DMS153 treated with DMSO at 0.1 percent for 48 hours (cell line): ENCODE data around the gene COL6A3.

Experiments used
- DNase-seq: peaks from one replicate; lab custom pipeline; 2025; ENCODE audit not compliant: unreplicated experiment; lab: John Stamatoyannopoulos, UW

Gene COL6A3

DNA sequence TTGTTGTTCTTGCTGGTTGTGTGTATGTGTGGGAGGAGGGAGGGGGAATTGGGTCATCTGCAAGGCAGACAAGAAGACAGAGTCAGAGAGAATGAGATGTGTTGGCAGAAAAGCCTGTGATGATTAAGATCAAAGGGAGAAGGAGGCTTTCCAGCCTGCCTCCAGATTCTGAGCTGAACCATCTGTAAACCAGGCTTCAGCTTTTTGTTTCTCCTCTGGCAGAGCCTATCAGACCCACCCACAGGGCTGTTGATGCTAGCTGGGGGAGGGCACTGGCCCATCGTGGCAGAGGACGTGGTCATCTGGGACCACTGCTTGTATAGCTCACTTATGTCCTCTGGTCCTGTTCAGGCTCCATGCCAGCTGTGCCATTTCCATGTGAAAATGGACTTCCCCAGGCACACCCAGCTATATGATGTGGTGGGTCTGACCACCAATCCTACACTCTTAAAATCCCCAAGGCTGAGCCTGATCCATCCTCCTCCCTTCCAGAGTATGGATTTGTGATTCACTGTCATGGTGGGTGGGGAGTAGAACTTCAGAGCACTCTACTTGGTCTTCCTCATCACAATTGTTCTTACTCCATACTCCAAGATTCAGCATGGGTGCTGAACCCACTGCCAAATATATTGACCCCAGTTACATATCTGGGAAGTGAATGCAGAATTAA lies 27.8 kb upstream of the COL6A3 start:
- DNase-seq: no peak

DNA sequence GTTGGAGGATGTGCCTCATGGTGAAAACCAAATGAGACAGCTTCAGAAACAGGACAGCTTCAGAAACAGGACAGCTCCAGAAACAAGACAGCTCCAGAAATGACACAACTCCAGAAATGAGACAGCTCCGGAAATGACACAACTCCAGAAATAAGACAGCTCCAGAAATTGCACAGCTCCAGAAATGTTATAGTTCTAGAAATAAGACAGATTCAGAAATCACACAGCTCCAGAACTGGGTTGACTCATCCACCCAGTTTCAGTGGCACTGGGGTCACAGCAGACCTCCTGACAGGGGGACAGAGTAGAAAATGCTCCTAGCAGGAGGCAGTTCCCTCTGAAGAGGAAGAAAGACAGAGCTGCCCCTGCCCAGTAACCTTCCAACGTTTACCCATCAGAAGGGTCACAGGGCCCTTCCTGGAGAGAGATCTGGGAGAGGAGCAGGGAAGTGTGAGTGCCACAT lies 26.9 kb upstream of the COL6A3 start:
- DNase-seq: no peak

DNA sequence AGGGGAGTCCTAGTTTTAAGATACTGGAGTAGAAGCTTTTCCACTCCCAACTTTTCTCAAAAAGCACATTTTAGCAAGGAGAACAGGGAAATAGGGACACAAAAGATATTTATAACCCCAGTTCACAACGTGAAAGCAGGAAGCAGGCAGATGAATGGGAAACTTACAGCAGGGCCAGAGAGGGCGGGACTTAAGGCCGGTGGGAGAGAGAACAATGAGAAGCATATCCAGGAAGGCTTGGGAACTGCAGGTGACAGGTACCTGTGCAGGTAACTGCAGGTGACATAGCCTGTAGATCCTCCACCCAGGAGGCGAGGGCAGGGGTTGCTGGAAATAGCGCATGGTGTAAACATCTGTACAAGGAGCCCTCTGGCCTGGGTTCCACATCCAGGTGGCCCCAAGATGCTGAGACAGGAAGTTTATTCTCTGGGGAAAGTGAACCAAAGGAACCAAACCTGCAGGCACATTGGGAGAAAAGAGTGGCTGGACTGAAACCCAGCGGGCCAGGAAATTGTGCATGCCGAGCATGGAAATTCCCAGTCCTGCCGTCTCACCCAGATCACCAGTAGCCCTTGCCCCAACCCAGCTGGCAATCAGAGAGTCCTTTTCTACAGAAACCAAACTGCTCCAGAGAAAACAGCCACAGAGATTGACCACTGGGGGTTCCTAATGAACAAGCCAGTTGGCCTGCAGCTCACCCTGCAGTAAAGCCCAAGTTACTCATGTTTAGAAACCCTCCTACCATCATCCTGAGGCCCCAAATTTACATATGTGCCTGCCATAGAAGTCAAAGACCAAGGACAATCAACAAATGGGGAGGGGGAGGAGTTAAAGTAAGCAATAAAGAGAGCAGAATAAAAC lies 24.3 kb upstream of the COL6A3 start:
- DNase-seq: peak; percentile 74

DNA sequence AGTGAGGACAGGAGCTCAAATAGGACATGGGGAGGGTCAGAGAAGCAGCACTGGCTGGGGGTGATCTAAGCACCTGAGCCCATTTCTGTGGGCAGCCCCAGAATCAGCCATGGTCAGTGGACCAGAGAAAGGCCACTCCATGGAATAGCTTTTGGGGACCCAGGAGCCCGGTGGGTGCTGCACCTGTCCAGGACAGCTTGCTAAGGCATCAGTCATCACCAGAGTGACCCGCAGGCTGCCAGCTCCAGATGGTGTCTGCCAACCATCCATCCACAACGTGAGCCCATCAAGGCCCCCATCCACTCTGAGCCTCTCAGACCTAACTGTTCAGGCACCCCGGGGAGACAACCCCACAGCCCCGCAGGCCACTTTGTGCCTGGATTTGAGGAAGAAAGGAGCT lies 23.6 kb upstream of the COL6A3 start:
- no peak for DNase-seq

DNA sequence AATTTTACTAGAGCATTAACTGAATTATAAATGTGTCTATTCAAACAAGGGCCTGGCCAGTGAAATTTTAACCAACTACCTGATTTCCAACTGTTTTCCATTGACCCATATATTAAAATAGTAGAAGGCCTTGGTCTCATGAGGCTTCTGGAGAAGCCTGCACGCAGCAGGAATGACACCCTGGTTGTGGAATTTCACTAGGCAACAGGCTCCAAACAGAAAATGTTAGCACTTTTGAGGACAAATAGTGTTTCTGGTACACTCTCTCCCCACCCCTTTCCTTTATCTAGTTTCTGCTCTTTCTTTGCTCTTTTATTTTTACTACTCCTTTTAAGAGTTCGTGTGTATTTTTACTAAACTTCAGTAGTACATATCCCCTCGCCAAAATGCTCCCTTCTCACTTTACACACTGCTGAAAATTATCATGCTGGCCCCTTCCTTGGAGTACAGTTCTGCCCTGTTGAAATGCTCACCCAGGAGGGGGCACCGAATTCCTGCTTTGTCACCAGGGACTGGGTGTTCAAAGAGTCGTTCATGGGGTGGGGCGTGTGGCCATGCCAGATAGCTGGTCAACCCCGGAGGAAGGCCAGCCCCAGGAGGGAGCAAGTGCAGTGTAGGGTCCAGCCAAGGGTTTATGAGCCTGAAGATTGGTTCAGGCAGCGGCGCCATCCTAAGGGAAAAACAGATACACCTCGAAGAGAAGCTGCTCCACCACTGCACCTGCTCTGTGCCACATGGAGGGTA lies 22.1 kb upstream of the COL6A3 start:
- DNase-seq: no peak

DNA sequence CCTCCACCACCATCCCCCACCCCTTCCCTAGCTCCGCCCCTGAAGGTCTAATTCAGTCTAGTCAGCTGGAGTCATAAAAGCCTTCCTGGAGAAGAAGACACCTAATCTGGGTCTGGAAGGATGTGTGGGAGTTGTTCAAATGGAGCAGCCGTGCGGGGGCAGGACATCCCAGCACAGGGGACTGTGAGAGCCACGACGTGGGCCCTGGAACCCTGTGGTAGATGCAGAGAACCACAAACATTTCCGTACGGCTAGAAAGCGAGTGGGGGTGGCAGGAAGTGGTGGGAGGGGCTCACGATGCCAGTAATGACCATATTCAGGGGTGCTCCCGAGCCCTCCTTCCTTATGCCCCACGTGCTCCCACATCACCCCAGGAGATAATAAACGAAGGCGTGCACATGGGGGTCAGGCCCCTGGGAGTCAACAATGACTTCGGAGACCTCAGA lies 20.9 kb upstream of the COL6A3 start:
- no peak for DNase-seq

DNA sequence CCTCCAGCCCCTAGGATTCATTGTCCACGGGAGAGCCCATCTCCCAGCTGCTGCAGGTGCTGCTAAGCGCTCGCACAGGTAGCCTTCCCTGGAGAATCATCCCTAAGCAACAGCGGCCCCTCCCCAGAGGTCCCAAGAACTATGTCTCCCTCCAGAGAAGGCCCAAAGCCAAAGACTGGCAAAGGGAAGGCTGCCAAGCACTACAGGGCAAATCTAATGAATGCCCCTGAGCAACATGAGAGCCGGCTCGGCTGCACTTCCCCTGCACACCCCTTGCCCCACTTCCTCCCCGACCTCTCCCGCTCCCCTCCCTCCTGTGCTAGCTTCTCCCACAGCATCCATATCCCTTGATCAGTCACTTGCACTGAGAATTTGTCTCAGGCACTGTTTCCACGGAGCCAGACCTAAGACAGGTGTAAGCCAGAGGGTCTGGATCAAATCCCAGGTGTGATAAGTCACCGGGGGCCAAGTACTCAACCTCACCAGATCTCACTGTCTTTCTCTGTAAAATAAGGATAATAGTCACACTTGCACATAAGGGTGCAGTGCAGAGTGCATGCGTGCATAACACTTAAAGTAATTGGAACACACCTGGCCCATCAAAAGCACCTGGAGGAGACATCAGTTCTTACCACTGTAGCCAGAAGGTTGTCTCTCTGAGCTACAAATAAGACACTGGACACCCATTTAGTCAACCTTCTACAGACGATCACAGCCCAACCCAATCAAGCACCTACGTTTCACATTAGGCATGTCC lies 20.1 kb upstream of the COL6A3 start:
- DNase-seq: no peak

DNA sequence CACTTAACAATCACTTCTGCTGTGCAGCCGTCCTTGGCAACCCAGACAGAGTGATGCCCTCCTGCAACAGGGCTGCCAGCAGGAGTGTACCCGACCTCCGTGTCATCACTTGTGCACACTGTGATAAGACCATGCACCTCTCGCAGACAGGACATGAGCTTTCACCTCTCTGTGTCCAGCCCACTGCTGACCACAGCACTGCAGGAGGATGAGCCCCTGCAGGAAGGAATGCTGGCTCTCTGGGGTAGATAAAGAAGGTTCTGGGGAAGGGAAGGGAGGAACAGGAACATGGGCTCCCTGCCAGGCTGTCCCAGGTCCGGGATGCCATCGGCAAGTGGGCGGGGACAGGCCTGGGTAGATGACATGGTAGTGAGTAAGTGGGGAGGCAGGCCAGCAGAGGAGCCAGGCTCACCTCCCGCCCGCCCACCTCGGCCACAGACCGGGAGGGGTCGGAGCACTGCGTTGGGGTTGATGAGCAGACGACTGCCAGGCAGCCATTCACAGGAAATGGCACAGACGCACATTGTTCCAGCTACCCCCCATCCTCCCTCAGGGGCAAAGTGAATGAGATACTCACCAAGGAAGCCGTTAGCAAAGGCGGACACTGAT lies 18.6 kb upstream of the COL6A3 start:
- no peak for DNase-seq

DNA sequence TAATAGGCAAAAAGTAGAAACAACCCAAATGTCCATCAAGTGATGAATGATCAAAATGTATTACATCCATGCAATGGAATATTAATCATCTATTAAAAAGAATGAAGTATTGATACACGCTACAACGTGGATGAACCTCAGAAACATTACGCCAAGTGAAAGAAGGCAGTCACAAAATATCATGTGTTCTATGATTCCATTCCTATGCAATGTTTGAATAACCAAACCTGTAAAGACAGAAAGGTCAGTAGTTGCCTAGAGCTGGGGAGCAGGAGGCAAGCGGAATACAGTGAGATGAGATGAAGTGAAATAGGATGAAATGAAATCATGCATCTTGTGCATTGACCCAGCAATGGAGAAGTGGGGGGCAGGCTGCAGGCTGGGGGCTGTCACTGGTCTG lies 17.9 kb upstream of the COL6A3 start:
- DNase-seq: no peak

DNA sequence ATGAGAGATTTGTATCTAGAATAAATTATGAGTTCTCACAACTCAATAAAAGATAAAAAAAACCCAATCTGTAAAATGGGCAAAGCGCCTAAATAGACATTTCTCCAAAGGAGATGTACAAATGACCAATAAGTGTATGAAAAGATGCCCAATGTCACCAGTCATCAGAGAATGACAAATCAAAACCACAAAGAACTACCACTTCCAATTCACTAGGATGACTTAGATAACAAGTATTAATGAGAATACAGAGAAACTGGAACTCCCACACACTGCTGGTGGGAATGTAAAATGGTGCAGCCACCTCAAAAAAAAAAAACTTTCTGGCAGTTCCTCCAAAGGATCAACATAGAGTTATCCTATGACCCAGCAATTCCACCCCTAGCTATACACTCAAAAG lies 17.4 kb upstream of the COL6A3 start:
- no peak for DNase-seq

DNA sequence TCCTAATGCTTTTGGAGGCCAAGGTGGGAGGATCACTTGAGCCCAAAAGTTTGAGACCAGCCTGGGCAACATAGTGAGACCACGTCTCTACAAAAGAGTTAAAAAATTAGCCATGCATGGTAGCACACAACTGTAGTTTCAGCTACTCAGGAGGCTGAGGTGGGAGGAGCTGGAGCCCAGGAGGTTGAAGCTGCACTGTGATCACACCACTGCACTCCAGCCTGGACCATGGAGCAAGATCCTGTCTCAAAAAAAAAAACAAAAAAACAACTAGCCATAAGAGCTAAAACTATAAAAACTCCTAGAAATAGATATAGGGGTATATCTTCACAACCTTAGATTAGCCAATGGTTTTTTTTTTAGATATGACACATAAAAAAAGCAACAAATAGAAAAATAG lies 16.9 kb upstream of the COL6A3 start:
- DNase-seq: no peak

DNA sequence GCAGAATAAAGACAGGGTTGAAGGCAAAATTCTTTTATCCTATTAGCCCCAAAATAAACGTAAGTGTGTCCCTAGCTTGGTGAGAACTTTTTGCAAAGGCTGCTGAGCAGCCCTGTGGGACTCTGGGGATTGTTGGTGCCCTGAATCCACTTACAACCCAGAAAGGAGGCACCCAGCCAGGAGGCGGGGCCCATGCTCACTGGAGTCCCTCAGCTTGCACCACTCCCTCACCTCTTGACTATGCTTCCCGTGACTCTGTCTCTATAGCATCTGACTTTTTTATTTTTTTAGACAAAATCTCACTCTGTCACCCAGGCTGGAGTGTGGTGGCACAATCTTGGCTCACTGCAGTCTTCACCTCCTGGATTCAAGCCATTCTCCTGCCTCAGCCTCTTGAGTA lies 15.8 kb upstream of the COL6A3 start:
- no peak for DNase-seq

DNA sequence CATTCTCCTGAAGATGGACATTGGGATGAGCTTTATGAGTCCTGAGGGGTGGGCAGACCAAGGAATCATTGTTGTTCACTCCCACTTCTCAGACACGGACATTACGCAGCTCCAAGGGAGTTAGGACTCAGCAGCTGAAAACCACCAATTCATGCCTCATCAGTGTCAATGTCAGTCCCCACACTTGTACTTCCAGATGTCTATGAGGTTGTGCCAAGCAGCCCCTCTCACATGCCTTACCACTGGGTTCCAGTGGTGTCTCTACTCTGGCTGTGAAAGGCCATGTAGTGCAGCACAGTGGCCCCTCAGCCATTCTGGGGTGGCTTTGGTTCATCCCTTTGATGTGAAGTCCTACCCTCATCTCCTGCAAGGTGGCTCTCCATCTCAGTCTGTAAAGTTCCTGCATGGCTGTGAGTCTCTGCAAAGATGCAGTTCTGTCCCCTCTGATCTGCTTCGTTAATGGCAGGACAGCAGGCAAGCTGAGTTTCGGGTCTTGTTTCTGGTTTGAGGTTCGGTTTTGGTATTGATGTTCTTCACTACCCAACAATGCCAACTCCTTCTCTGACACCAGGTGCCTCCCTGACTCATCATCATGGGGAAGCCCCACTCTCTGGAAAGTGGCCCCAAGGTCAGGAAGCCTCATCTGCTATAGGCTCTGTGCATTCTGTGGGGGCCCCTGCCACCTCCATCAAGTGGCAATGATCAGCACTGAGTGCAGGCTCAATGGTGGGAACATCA lies 14.0 kb upstream of the COL6A3 start:
- DNase-seq: no peak

DNA sequence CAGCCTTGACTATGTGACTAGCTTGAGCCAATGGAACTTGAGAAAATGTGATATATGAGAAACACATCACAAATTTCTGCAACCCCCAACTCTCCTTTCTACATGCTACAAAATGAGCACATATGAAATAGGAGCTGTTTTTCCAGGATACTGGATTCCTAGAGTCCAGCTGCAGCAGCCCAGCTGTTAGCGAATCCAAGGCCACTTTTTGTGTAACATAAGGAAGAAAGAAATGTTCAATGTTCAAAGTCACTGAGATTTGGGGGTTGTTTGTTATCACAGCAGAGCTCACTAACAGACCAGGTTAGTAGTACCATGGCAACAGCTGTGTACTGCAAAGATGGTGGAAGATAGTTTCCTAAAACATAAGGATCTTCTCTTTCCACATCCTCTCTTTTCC lies 12.6 kb upstream of the COL6A3 start:
- no peak for DNase-seq

DNA sequence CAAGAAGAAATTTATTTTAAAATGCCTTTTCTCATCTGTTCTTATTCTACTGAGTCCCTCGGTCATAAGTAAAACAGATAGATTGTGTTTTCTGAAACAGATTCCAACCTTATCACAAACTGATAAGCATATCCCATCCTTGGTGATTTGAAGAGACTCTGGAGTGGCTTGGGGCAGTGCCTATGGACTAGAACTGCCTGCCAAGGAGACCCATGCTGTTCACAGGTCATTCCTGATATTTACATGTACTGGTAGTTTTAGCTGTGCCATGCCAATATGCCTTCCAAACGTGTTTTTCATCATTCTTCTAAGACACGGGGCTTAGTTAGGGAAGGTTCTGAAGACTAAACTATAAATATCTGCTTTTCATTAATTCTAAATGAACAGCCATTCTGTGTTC lies 11.4 kb upstream of the COL6A3 start:
- DNase-seq: no peak

DNA sequence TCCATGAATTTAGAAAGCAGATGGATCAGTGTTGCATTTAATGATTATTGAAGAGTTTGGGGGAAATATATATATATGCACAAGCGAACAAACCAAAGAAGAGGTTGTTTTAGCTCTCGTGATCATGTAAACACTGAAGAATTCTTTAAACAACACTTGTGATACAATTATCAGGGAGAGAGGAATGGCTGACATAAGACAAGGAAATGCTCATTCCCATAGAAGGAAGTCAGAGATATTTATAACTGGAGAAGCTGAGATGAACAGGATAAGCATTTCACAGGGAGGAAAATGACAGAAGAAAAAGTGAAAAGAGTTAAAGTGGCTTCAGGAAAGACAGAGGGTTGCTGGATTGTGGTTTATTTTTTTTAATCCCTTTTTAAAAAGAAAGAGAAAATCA lies 10.6 kb upstream of the COL6A3 start:
- no peak for DNase-seq

DNA sequence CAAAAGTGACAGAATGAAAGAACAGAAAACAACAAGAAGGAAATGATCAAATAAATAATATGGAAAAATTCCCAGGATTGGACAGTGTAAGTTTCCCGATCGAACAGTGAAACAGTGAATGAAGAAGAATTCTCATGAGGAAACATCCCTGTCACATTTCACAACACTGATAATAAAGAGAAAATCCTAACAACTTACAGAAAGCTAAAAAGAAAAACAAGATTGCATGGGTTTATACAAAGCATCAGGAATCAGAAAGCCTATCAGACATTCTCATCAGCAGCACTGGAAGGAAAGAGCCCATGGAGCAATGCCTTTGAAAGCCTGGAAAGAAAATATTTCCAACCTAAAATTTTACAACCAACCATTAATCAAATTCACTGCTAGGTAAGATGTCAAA lies 9.9 kb upstream of the COL6A3 start:
- no peak for DNase-seq

DNA sequence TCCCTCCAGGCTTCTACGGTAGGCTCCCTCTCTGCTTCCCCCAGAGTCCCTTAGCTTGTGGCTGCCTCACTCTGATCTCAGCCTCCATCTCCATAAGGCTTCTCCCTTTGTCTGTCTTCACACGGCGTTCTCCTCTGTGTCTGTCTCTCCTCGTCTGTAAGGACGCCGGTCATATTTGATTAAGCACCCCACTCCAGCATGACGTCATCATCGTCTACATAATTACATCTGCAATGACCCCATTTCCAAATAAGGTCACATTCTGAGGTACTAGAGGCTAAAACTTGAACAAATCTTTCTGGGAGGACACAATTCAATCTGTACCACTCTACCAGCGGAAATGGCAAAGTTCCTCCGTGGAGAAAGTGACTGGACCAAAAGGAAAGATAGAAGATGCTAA lies 8.3 kb upstream of the COL6A3 start:
- DNase-seq: no peak

DNA sequence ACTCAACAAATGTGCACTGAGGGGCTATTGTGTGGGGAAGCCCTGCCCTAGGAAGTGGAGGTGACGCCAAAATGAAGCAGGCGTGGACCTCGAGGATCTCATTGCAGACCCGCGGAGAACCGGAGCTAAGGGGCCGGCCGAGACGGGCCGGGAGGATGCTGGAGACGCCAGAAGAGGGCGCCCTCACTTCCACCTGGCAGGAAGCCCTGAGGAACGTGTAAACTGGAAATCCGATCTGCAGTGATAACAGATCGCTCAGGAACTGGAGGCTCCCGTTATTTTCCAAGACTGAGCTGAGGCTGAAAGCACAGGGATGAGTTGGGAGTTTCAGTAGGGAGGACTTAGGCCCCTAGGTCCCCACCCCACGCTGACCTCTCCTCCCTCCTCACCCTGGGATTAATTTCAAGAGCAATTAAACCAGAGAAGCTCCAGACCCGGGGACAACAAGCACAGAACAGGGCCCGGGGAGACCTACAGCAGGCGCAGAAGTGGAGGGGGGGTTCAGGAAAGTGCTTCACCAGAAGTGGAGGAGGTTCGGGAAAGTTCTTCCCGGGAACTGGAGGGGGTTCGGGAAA lies 7.7 kb upstream of the COL6A3 start:
- DNase-seq: peak; percentile 72

DNA sequence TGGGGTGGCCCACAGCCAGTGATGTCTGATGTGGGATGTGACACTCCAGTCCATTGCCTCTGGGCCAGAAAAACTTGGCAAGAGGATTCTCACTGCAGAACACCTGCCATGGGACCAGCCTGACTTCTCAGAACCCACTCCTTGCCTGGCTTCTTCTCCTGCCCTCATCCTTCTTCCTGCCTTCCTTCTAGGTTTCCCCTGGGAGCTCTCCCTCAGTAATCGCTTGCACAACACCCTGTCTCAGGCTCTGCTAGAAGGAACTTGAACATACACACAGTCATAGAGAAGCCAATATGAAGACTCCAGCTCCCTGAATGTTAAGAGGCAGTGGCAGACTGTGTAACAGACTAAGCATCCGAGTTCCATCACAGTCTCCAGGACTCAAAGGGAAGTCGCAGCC lies 4.3 kb upstream of the COL6A3 start:
- no peak for DNase-seq
